Activated CD8-positive, alpha-beta memory T cell treated with anti-CD3 and anti-CD28 coated beads for 36 hours (primary cell): ENCODE data around the gene ATG9B. TPM values are rescaled to one million over a fixed set of nuclear protein-coding genes. Genes with fewer than 3 reads are reported as not detected.
"Not testable (repeated sequence)": the region's sequence is repeated elsewhere in the genome, so short reads cannot be mapped to it uniquely, and the experiment has no call there.

Experiments
- CTCF ChIA-PET: fragments of 350-600 bp; sonication (Branson Sonifier 250); formaldehyde crosslinking; loops from one replicate; lab custom pipeline; 2021; ENCODE audit warnings: antibody characterized with exemption; lab: Charles Lee
- POLR2A ChIA-PET: fragments of 350-600 bp; sonication (Branson Sonifier 250); formaldehyde crosslinking; loops from one replicate; lab custom pipeline; 2021; ENCODE audit warnings: antibody characterized with exemption; lab: Charles Lee
- total RNA-seq, 2 experiments: library from RNA; stranded (reverse); gene quantifications; one replicate each; pipeline ENCODE4 v1.2.3, GENCODE V29; 2021

The ATG9B gene
- total RNA-seq, 2 experiments from 2014 or later: 6.3 to 7.7 TPM

- ChIA-PET CTCF (interaction anchor here (0.5 to 1.2 kb wide), 2 partner anchors 33 to 119 kb away, joined by 3 read pairs; no protein-coding TSS in a partner anchor), POLR2A (interaction anchor here (0.5 kb wide), 1 partner anchor 1564 kb away, joined by 3 read pairs; no protein-coding TSS in a partner anchor)
These were observed 21.7 kb upstream of the ATG9B start for GRCh38 chr7:151045967-151046366.

- POLR2A ChIA-PET: interaction anchor here (0.6 kb wide), 1 partner anchor 135 kb away, joined by 5 read pairs; no protein-coding TSS in a partner anchor
- CTCF ChIA-PET: no interaction called here
These were observed 21.0 kb upstream of the ATG9B start for GRCh38 chr7:151045262-151045661.

- CTCF ChIA-PET: no interaction called here
- POLR2A ChIA-PET: no interaction called here
These were observed 19.7 kb upstream of the ATG9B start for GRCh38 chr7:151043959-151044358.

- CTCF ChIA-PET: not testable (repeated sequence)
These were observed 19.2 kb upstream of the ATG9B start for GRCh38 chr7:151043449-151043848.

DNA sequence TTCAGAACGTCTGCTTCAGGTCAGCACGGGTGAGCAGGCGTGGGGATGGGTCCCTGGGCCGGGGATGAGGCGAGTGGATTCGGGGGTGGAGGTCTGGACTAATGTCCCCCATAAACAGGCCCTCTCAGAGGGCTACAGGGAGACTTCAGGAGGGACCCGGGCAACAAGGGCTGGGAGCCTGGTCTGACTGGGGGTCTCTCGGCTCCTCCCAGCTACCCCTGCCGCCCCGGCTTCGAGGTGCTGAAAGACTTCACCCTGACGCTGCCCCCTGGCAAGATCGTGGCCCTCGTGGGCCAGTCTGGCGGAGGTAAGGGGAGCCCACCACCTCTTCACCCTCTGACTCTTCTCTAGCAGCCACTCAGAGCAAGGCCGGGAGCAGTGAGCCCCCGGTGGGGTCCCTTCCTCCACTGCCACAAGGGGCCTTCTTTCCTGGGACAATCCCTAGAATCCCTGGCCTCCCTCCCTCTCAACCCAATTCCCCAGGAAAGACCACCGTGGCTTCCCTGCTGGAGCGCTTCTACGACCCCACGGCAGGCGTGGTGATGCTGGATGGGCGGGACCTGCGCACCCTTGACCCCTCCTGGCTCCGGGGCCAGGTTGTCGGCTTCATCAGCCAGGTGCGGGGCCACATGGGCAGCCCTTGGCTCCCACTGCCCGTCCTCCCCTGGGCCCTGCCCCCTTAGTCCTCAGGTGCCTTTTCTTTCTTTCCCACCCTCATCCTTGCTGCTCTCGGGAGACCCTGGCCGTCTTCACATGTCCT lies 16.5 kb upstream of the ATG9B start:
- POLR2A ChIA-PET: interaction anchor here (1.5 kb wide), 1 partner anchor 10 kb away, joined by 10 read pairs; no protein-coding TSS in a partner anchor
- CTCF ChIA-PET: no interaction called here

More at GRCh38 chr7:151043449-151043848, 19.2 kb upstream of the ATG9B start:
- POLR2A ChIA-PET: not testable (repeated sequence)

DNA sequence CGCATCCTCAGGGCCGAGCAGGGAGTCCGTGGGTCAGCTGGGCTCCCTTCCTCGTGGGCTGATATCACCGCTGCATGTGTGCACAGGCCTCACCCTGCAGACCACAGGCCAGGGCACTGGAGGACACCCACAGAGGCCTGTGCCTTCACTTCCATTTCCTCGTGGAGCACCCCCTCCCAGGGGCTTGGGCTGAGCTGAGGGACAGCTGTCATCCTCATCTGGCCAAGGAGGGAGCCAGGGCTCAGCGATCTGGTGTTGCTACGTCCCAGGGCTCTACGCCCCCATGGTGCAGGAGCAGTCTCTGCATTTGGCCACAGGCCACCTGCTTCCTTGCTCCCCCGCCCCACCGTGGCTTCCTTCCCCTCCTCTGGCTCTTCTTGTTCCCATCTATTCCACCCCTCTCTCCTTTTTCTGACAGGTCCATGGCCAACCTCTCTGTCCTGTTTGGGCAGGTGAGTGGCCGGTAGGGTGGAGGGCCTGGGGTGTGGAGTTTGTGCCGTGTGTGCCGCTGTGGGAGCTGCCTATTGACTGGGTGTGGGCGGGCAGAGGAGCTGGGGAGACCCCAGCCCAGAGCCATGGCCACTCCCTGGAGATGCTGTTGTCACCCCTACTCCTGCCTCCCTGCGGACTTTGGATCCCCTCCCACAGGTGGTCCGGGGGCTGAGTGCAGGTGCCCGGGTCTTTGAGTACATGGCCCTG lies 15.7 kb upstream of the ATG9B start:
- POLR2A ChIA-PET: interaction anchor here (0.7 to 1.9 kb wide), 3 partner anchors 11 to 21 kb away, joined by 3 to 10 read pairs (median 7); partner anchors contain the start of gene ABCB8
- CTCF ChIA-PET: interaction anchor here (0.8 to 1.3 kb wide), 3 partner anchors 21 to 71 kb away, joined by 3 read pairs; no protein-coding TSS in a partner anchor

DNA sequence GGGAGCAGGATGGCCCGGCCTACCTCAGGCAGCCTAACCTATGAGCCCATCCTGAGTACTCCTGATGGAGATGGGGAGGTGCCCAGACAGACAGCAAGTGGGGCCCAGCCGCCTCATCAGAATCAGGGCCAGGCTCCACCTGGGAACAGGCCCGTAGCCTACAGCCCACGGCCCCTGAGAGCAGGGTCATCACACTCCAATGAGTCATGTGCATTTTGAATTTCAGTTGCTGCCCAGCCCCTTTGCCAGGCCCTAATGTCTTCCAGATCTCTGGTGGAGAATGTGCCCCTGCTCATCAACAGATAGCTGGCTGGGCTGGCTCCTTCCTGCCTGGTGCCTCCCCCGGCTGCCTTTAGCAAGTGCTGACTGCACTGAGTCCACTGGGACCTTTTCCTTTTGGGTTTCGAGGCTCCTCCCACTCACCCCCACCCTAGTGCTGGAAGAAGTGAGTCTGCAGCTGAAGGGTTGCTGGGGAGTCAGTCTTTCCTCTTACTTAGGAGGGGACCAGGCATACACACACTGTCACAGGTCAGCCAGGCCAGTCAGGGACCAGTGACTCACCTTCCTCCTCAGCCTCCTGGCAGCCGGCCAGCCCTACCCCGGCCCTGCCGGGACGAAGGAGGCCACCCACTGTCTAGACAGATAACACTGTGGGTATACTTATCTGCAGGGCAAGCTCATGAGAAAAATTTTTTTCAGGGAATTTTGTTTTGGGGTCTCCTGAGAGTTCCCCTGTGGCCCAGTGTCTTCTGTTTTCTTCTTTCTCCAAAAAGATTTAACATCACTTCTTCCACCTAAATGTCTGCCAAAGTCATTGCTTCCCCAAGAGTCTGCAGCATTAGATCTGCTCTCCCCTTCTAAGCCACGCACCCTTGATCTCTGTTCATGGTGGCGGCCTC lies 14.9 kb upstream of the ATG9B start:
- ChIA-PET POLR2A (interaction anchor here (0.7 to 1.9 kb wide), 3 partner anchors 11 to 187 kb away, joined by 3 to 7 read pairs (median 3); partner anchors contain the start of genes ABCB8 and ABCF2), CTCF (interaction anchor here (0.8 to 1.7 kb wide), 4 partner anchors 11 to 72 kb away, joined by 3 to 6 read pairs (median 3); partner anchors contain the start of gene ABCB8)

DNA sequence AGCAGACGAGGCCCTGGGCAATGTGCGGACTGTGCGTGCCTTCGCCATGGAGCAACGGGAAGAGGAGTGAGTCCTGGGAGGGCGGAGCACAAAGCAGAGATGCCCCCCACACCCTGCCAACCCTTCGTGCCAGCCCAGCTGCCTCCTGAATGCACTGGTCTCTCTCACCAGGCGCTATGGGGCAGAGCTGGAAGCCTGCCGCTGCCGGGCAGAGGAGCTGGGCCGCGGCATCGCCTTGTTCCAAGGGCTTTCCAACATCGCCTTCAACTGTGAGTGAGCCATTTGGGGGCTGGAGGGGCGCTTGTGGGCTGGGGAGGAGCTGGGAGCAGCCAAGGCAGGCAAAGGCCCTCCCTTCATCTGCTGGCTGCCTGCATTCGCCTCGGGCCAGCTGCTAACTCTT lies 11.6 kb upstream of the ATG9B start:
- POLR2A ChIA-PET: interaction anchor here (1.3 kb wide), 1 partner anchor 15 kb away, joined by 3 read pairs; no protein-coding TSS in a partner anchor
- CTCF ChIA-PET: interaction anchor here (1.1 to 1.7 kb wide), 3 partner anchors 18 to 138 kb away, joined by 3 to 6 read pairs (median 5); no protein-coding TSS in a partner anchor

- CTCF ChIA-PET: interaction anchor here (0.9 to 1.0 kb wide), 2 partner anchors 17 to 89 kb away, joined by 3 read pairs; no protein-coding TSS in a partner anchor
- POLR2A ChIA-PET: no interaction called here
These were observed 10.9 kb upstream of the ATG9B start for GRCh38 chr7:151035026-151035717.

DNA sequence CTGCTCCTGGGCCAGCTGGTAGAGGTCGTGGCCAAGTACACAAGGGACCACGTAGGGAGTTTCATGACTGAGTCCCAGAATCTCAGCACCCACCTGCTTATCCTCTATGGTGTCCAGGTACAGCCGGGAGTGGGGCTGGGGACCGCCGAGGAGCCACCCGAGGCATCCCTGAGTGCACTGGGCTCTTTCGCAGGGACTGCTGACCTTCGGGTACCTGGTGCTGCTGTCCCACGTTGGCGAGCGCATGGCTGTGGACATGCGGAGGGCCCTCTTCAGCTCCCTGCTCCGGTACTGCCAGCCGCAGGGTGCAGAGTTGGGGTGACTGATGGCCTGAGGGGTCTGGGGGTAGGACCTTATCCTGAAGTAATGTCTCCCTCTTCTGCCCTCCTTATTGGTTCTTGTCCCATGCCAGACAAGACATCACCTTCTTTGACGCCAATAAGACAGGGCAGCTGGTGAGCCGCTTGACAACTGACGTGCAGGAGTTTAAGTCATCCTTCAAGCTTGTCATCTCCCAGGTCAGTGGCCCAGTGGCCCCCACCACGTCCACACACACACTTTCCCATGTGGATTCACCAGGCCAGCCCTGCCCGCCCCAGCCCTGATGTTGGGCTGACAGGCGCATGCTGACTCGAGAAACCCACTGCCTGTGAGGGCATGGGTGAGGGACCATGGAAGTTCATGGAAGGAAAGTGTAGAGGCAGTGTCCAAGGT lies 10.2 kb upstream of the ATG9B start:
- ChIA-PET CTCF (interaction anchor here (0.9 to 1.0 kb wide), 2 partner anchors 17 to 90 kb away, joined by 3 read pairs; no protein-coding TSS in a partner anchor), POLR2A (no interaction called here)

- ChIA-PET POLR2A (interaction anchor here (1.0 kb wide), 1 partner anchor 17 kb away, joined by 4 read pairs; no protein-coding TSS in a partner anchor), CTCF (interaction anchor here (0.8 kb wide), 1 partner anchor 9 kb away, joined by 3 read pairs; no protein-coding TSS in a partner anchor)
These were observed 9.6 kb upstream of the ATG9B start for GRCh38 chr7:151033864-151034249.

- POLR2A ChIA-PET: interaction anchor here (1.0 kb wide), 1 partner anchor 18 kb away, joined by 4 read pairs; no protein-coding TSS in a partner anchor
- CTCF ChIA-PET: interaction anchor here (0.8 to 1.7 kb wide), 2 partner anchors 9 to 15 kb away, joined by 3 to 4 read pairs; no protein-coding TSS in a partner anchor
These were observed 8.9 kb upstream of the ATG9B start for GRCh38 chr7:151032936-151033863.

- CTCF ChIA-PET: no interaction called here
- POLR2A ChIA-PET: no interaction called here
These were observed 6.7 kb upstream of the ATG9B start for GRCh38 chr7:151031011-151031410.

- POLR2A ChIA-PET: interaction anchor here (0.6 to 1.4 kb wide), 6 partner anchors 10 to 31 kb away, joined by 3 to 8 read pairs (median 6); no protein-coding TSS in a partner anchor
- CTCF ChIA-PET: interaction anchor here (1.0 to 2.8 kb wide), 10 partner anchors 9 to 131 kb away, joined by 3 to 32 read pairs (median 4); partner anchors contain the start of genes FASTK and TMUB1
These were observed 4.7 kb upstream of the ATG9B start for GRCh38 chr7:151028948-151029501.
